Keratinocyte (primary cell): Measurements from ENCODE around the gene FLNB.

Experiments
- CTCF ChIP-seq, 3 experiments: IDR thresholded peaks in 1 of 3; conservative IDR thresholded peaks in 1 of 3; optimal IDR thresholded peaks in 1 of 3; 2 replicates in 2 of 3; 3 replicates in 1 of 3; pipeline versions ENCODE3 to v1.5.1; 2011; ENCODE audit warnings: low read length in 3 of 3, mild to moderate bottlenecking in 3 of 3, moderate library complexity in 2 of 3, control low read depth in 1 of 3, inconsistent platforms in 1 of 3; ENCODE audit not compliant: insufficient read depth in 2 of 3; ENCODE audit errors: extremely low read depth in 1 of 3
- EZH2 ChIP-seq: IDR thresholded peaks from one replicate; pipeline ENCODE4 v1.6.1; 2012; ENCODE audit warnings: inconsistent platforms, mild to moderate bottlenecking, low read length, moderate library complexity

- TF ChIP-seq EZH2 (no peak), CTCF (optimal IDR thresholded peaks at IDR 0.05 in 1 of 3, IDR thresholded peaks at IDR 0.05 in 1 of 3, conservative IDR thresholded peaks at IDR 0.05 in 1 of 3; ENCODE audit: extremely low read depth in 1 of 3, insufficient read depth in 2 of 3, low read length in 3 of 3) (no peak)
Observed at GRCh38 chr3:58092521-58092920, 84.3 kb downstream of the FLNB start.
